GM19193 (cell line): ENCODE results near the gene IMMP2L.

Source experiments
- POLR2A ChIP-seq: IDR thresholded peaks from 4 replicates; pipeline ENCODE4 v1.6.1; 2011; ENCODE audit not compliant: insufficient read depth, insufficient read length; ENCODE audit errors: extremely low read depth

The IMMP2L gene

DNA sequence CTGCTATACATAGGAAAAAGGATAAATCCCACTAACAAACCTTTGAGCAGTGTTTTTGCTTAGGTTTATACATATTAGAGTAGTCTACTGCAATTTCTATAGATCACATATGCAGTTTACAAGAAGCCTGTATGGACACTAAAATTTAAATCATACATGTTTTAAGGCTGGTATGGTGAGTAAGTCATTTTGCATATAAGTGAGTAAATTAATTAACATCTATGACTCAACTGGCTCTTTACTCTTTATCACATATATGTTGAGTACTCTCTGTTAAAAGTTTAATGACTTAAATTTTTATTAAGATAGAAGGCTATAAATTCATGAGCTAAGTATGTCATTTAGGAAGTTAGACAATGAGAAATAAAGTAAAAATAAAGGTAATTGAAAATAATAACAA is 402.0 kb downstream of the IMMP2L start:
- no peak for TF ChIP-seq POLR2A

DNA sequence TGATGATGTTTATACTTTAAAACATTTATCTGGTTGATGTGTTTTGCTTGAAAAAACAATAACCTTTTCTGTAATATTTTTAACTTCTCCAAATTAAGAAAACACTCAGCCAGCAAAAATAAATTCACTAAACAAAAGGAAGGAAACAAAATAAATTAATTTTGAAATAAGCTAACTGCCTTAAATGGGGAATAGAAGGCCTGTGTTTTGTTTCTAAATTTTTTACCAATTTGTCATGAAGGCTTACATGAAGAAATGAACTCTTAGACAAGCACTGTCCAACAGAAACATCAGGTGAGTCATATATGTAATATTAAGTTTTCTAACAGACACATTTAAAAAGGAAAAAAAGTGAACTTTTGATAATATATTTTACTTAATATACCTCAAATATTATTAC is 402.9 kb downstream of the IMMP2L start:
- no peak for TF ChIP-seq POLR2A

DNA sequence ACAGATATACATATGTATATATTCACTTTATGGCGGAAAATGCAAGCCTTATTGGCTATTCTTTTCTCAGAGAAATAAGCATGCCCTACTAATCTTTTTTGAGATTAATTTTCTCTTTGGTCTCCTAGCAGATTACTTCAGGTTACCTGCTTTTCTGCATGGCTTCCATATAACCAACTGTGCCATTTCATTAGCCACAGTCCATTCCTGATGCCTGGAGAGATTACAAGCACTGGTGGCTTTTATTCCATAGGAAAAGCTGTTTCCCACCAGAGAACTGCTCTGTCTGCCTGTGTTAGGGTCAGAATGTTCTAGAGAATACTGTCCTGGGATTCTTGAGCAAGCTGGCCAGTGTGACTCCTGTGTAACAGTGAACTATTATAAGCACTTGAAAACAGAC is 411.6 kb downstream of the IMMP2L start:
- TF ChIP-seq POLR2A = no peak

DNA sequence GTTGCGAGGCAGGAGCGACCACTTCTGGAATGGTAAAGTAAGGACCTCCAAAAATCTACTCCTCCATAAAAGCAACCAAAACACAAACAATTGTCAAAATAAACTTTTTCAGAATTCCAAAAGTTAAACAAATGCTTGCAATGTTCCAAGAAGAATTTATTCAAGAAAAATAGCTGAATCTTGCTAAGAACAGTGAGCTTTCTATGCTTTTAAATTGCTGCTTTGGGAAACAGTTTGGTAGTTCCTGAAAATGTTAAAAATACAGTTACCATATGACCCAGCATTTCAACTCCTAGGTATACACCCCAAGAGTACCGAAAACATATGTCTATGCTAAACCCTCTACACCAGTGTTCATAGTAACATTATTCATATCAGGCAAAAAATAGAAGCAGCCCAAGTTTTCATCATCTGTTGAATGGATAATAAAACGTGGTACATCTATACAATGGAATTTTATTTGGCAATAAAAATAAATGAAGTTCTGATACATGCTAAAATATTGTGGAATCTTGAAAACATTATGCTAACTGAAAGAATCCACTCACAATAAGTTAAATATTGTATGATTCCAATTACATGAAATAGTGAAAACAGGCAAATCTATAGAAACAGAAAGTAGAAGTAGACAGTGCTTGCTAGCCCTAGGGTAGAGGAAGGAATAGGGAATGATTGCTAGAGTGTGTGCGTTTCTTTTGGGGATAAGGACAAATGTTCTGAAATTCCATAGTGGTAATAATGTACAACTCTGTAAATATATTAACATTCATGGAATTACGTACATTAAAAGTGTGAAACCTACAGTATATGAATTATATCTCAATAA is 414.4 kb downstream of the IMMP2L start:
- no peak for TF ChIP-seq POLR2A

DNA sequence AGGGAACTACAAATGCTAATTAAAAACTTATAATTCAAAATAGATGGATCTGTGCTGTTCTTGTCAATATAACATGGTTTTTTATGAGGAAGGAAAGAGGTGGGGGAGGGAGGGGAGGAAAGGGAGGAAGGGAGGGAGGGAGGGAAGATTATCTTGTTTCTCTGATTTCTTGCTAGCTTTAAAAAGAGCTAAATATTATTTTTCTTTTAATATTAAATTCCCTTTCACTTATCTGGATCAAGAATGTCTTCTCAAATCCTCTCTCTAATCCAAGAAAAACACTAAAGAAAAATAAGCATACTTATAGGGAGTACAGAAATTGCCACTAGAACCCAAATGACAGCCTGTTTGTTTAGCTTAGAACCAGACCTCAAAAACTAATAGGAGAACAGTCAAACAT is 416.2 kb downstream of the IMMP2L start:
- no peak for TF ChIP-seq POLR2A

DNA sequence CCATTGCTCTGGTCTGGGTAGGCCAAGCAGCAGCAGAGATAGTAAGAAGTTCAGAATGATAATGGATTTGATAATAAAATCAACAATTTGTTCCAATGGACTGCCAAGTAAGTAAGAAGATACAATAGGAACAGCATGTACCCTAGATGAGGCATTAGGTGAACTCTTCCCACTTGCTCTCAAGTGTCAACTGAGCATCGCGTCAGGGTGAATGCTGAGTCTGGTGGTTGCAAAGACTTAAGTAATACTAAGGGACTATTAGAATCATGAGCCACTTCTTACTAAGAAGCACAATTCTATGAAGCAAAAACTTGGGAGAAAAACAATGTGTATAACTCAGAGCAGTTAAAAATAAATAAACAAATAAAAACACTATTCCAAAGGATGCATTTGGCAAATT is 416.8 kb downstream of the IMMP2L start:
- TF ChIP-seq POLR2A = no peak

DNA sequence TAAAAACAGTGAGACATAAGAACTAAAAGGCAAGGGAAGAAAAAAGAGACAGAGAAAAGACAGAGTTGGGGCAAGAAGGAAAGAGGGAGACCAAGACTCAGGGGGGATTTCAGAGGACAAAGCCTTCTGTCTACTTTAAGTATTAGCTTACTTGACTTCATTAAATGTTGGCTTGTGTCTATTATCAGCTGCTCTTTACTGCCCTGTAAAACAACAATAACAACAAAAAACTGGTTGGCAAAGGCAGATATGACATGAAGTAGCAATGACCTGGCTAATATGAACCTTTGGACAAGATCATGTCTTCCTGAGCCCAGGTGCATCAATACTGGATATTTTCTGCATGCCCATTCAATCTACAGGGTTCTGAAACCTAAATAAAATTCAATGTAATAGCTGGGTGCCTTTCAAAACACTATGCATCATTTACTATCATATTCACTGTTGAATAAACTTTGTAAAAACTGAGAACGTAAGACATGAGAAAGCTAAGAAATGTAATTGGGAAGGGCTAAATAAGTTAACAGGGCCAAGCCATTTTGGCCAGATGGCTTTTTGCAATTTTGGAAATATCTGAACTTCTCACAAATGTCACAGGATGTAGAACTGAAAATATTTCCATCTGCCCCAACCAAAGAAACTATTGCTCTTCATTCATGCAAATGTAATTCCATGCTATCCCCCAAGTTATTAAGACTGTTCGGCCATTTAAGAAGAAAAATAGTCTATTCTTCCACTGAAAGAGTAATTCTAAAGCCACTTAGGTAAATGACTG is 422.0 kb downstream of the IMMP2L start:
- TF ChIP-seq POLR2A = no peak

DNA sequence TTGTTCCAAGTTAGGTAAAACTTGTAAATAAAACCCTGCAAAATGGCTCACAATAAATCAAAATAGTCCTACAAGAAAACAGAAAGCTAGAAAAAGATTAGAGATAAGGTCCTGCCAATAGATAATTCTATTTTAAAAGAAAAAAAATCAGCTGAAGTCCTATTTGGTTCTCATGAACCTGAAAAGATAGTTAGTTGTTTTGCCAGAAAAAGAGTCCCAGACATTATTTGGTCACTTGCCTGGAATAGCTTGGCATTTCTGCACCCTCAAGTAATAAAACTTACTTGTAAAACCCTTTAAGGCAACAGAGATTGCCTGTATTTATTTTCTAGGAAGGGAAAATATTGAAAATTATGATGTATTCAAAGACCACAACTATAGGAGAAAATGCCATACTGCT is 423.7 kb downstream of the IMMP2L start:
- no peak for TF ChIP-seq POLR2A

DNA sequence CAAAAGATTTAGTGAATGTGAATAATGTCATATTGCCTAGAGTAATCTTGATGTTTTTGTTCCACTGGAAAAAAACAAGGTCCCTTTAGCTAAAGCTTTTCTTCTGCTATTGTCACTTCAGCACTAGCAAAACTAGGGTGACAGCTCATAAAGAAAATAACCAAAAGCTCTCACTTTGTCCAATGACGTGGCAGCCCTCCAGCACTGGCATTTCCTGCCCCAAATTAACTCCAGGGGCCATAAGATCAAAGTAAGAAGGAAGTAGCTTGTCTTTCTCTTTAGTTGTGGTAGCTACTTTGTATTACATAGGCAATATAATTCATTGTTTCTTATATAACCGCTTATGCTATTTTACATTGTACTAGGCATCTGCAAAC is 424.1 kb downstream of the IMMP2L start:
- no peak for TF ChIP-seq POLR2A

DNA sequence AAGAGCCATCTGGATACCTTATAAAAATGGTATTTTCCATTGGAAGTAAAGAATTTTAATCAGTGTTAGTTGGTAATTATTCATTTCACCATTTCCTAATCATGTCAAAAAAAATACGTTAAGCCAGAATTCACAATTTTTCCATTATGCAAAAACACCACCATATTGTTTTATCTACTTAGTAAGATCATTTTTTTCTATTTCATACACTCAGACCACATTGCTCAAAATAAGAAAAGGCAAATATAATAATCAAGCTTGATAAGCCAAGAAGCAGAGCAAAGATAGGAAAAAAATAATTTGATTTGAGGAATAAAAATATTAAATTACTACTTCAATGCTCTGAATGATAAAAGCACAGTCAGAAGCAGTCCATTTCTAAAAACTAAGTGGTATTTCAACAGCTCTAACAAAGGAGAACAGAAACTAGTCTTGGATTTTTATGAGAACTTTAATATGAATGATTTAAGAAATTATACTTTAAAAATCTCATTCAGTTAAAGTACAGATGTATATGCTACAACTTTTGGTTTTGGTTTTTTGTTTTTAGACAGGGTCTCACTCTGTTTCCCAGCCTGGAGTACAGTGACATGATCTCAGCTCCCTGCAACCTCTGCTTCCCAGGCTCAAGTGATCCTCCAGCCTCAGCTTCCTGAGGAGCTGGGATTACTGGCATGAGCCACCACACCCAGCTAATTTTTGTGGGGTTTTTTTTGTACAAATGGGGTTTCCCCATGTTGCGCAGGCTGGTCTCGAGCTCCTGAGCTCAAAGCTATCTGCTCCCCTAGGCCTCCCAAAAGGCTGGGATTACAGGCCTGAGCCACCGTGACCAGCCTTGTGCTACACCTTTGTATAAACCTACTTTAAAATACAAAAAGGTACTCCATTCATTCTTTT is 424.7 kb downstream of the IMMP2L start:
- TF ChIP-seq POLR2A = no peak

DNA sequence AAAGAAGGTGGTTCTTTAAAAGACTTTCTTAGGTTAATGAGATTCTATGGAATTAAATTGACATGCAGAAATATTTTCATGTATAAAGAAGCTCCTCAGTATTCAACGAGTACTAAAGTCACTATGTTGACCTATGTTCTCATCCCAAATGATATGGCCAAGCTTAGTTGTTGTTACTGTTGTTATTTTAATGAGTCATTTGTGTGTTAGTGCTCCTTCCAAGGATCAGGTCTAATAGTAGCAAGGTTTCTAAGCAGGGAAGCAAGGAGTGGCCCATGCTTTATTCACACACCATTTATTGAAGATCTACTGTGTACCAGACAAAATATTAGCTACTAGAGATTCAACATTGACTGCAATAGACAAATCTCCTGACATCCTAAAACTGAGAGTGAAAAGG is 429.5 kb downstream of the IMMP2L start:
- no peak for TF ChIP-seq POLR2A

DNA sequence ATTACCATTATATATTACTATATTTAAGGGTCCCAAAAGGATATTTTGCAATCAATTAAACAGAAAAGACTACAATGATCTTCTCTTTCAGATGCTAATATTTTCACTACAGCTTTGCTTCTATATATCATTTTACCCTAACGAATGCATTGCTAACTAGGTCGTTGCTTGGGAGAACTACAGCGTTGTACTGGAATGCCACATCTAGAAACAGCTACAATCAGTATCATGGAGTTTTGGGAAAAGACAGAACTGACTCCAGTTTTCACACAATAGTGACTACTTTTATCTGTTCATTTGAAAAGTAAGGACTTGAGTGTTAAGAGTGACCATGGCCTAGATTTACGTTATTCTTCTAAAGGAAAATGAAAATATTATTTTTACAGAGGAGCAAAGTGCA is 432.9 kb downstream of the IMMP2L start:
- TF ChIP-seq POLR2A = no peak

DNA sequence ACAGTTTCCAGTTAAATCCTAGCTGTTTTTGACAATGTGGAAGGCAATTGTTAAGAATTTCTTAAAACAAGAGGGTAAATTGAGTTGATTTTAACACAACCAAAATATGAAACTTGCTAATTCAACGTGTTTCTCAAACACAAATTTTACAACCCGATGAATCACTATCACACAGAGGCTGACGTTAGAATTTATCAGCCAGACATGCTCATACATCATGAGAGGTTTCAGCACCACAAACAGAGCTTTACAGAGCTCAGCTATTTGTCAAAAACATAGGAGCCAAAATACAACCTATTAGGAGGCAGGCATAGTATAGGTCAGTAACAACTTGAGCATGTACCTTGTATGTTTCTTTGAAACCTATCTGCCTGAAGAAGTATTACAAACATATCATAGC is 435.3 kb downstream of the IMMP2L start:
- no peak for TF ChIP-seq POLR2A

DNA sequence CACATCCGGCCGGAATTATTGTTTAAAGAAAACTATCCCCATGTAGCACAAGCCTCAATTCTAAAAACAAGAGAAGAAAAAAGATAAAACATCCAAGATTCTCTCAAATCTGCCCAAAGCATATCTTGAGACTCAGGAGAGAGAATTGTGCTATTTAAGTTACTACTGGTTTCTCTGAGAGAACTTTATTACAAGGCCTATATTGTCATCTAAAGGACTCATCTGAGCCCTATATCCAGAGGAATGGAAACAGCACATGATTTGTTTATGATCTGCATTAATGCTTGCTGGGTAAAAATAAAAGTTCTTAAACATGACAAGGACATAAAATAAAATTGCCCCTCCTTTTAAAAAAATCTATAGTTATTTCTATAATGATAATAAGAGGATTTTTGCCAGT is 446.3 kb downstream of the IMMP2L start:
- no peak for TF ChIP-seq POLR2A
